Measurements from ENCODE around the gene ALDH3B2. TPM values are rescaled to one million over a fixed set of nuclear protein-coding genes. Genes with fewer than 3 reads are reported as not detected.

The ALDH3B2 gene
- total and polyA plus RNA-seq, 2 of the 8 experiments (the other 6 are each of a cell fraction or from before 2014, with no cell fraction given) = not detected

DNA sequence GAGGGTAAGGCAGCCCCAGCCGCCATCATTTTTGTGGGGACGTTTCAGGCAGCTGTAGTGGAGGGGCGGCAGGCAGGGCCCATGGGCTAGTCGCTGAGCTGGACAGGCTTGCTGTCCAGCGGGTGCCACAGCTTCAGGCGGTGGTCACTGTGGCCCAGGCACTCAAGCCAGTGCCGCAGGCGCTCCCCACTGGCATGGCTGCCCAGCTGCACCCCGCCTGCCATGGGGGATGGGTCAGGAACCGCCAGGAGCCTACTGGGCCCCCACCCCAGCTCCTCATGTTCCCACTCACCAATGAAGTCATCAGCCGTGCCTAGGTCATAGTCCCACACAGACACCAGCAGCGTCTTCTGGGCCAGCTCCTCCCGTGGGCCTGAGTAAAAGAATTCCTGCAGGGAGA lies 61.7 kb downstream of the ALDH3B2 start (continued):
- TF ChIP-seq, protein P1, sequence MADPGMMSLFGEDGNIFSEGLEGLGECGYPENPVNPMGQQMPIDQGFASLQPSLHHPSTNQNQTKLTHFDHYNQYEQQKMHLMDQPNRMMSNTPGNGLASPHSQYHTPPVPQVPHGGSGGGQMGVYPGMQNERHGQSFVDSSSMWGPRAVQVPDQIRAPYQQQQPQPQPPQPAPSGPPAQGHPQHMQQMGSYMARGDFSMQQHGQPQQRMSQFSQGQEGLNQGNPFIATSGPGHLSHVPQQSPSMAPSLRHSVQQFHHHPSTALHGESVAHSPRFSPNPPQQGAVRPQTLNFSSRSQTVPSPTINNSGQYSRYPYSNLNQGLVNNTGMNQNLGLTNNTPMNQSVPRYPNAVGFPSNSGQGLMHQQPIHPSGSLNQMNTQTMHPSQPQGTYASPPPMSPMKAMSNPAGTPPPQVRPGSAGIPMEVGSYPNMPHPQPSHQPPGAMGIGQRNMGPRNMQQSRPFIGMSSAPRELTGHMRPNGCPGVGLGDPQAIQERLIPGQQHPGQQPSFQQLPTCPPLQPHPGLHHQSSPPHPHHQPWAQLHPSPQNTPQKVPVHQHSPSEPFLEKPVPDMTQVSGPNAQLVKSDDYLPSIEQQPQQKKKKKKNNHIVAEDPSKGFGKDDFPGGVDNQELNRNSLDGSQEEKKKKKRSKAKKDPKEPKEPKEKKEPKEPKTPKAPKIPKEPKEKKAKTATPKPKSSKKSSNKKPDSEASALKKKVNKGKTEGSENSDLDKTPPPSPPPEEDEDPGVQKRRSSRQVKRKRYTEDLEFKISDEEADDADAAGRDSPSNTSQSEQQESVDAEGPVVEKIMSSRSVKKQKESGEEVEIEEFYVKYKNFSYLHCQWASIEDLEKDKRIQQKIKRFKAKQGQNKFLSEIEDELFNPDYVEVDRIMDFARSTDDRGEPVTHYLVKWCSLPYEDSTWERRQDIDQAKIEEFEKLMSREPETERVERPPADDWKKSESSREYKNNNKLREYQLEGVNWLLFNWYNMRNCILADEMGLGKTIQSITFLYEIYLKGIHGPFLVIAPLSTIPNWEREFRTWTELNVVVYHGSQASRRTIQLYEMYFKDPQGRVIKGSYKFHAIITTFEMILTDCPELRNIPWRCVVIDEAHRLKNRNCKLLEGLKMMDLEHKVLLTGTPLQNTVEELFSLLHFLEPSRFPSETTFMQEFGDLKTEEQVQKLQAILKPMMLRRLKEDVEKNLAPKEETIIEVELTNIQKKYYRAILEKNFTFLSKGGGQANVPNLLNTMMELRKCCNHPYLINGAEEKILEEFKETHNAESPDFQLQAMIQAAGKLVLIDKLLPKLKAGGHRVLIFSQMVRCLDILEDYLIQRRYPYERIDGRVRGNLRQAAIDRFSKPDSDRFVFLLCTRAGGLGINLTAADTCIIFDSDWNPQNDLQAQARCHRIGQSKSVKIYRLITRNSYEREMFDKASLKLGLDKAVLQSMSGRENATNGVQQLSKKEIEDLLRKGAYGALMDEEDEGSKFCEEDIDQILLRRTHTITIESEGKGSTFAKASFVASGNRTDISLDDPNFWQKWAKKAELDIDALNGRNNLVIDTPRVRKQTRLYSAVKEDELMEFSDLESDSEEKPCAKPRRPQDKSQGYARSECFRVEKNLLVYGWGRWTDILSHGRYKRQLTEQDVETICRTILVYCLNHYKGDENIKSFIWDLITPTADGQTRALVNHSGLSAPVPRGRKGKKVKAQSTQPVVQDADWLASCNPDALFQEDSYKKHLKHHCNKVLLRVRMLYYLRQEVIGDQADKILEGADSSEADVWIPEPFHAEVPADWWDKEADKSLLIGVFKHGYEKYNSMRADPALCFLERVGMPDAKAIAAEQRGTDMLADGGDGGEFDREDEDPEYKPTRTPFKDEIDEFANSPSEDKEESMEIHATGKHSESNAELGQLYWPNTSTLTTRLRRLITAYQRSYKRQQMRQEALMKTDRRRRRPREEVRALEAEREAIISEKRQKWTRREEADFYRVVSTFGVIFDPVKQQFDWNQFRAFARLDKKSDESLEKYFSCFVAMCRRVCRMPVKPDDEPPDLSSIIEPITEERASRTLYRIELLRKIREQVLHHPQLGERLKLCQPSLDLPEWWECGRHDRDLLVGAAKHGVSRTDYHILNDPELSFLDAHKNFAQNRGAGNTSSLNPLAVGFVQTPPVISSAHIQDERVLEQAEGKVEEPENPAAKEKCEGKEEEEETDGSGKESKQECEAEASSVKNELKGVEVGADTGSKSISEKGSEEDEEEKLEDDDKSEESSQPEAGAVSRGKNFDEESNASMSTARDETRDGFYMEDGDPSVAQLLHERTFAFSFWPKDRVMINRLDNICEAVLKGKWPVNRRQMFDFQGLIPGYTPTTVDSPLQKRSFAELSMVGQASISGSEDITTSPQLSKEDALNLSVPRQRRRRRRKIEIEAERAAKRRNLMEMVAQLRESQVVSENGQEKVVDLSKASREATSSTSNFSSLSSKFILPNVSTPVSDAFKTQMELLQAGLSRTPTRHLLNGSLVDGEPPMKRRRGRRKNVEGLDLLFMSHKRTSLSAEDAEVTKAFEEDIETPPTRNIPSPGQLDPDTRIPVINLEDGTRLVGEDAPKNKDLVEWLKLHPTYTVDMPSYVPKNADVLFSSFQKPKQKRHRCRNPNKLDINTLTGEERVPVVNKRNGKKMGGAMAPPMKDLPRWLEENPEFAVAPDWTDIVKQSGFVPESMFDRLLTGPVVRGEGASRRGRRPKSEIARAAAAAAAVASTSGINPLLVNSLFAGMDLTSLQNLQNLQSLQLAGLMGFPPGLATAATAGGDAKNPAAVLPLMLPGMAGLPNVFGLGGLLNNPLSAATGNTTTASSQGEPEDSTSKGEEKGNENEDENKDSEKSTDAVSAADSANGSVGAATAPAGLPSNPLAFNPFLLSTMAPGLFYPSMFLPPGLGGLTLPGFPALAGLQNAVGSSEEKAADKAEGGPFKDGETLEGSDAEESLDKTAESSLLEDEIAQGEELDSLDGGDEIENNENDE (IDR thresholded peaks at IDR 0.05; ENCODE audit: insufficient replicate concordance, low read length) = no peak
- TF ChIP-seq, protein P2, sequence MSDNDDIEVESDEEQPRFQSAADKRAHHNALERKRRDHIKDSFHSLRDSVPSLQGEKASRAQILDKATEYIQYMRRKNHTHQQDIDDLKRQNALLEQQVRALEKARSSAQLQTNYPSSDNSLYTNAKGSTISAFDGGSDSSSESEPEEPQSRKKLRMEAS (IDR thresholded peaks at IDR 0.05) = no peak
- TF ChIP-seq RFX5 (IDR thresholded peaks at IDR 0.05; ENCODE audit: borderline replicate concordance, low read depth, low read length) (no peak), CEBPB (IDR thresholded peaks at IDR 0.05; ENCODE audit: low read depth, low read length) (no peak)

Data from H1 (cell line).